HEK293 (cell line): ENCODE measurements around the gene PNKD.
A peak's percentile ranks its signal among the peaks of the same experiment; 100 is the strongest.

ENCODE experiments used
- CTCF ChIA-PET: fragments of 350-600 bp; formaldehyde crosslinking; extraction: SDS; loops from one replicate; lab custom pipeline; 2021; ENCODE audit warnings: antibody characterized with exemption; lab: Yijun Ruan, JAX
- POLR2A ChIA-PET: fragments of 300-600 bp; formaldehyde crosslinking; extraction: SDS; loops from one replicate; lab custom pipeline; 2020; ENCODE audit warnings: antibody characterized with exemption, inconsistent platforms; lab: Yijun Ruan, JAX
- H3K27ac ChIP-seq: fragments of 200-500 bp; sonication (Bioruptor generic); 2 replicates; pipeline ENCODE4 v1.5.1; 2014; ENCODE audit warnings: low read depth, low read length, control low read depth, inconsistent platforms; ENCODE audit errors: extremely low read depth
- H3K36me3 ChIP-seq, 2 experiments: fragments of 200-500 bp in 1 of 2; sonication (Bioruptor generic) in 1 of 2; 1 replicate in 1 of 2; 2 replicates in 1 of 2; pipeline ENCODE4 v1.5.1; 2014 to 2017; ENCODE audit warnings: inconsistent platforms in 2 of 2, low read length in 2 of 2; ENCODE audit not compliant: control insufficient read depth in 2 of 2, insufficient read depth in 1 of 2
- H3K4me1 ChIP-seq: fragments of 200-500 bp; sonication (Bioruptor generic); 2 replicates; pipeline ENCODE4 v1.5.1; 2014; ENCODE audit warnings: mild to moderate bottlenecking, low read length, inconsistent platforms; ENCODE audit not compliant: control insufficient read depth, insufficient read depth
- H3K4me3 ChIP-seq: 2 replicates; pipeline ENCODE4 v1.5.1; 2011; ENCODE audit warnings: low read depth, mild to moderate bottlenecking, control low read depth, low read length, moderate library complexity
- H3K9me3 ChIP-seq: fragments of 200-500 bp; sonication (Bioruptor generic); 2 replicates; pipeline ENCODE4 v1.5.1; 2014; ENCODE audit warnings: low read depth, low read length, inconsistent platforms; ENCODE audit not compliant: control insufficient read depth, insufficient read depth
- GLI4 ChIP-seq: fragments of 450-650 bp; formaldehyde crosslinking; IDR thresholded peaks from 2 replicates; pipeline ENCODE4 v1.5.1; 2016; ENCODE audit warnings: missing biosample characterization, missing genetic modification characterization
- GLIS1 ChIP-seq: fragments of 450-650 bp; formaldehyde crosslinking; IDR thresholded peaks from 2 replicates; pipeline ENCODE4 v1.5.1; 2016; ENCODE audit warnings: missing biosample characterization, missing genetic modification characterization
- GLIS2 ChIP-seq: fragments of 450-650 bp; formaldehyde crosslinking; IDR thresholded peaks from 2 replicates; pipeline ENCODE4 v1.5.1; 2016; ENCODE audit warnings: missing biosample characterization, missing genetic modification characterization
- KLF1 ChIP-seq: fragments of 450-650 bp; formaldehyde crosslinking; IDR thresholded peaks from 2 replicates; pipeline ENCODE4 v1.5.1; 2016; ENCODE audit warnings: missing biosample characterization, missing genetic modification characterization
- KLF7 ChIP-seq: fragments of 450-650 bp; formaldehyde crosslinking; IDR thresholded peaks from 2 replicates; pipeline ENCODE4 v1.5.1; 2016; ENCODE audit warnings: missing biosample characterization, missing genetic modification characterization, borderline replicate concordance
- RBAK ChIP-seq: fragments of 450-650 bp; formaldehyde crosslinking; IDR thresholded peaks from 2 replicates; pipeline ENCODE4 v1.5.1; 2016; ENCODE audit warnings: missing biosample characterization, missing genetic modification characterization
- ZFP41 ChIP-seq: fragments of 450-650 bp; formaldehyde crosslinking; IDR thresholded peaks from 2 replicates; pipeline ENCODE4 v1.5.1; 2016; ENCODE audit warnings: missing biosample characterization, missing genetic modification characterization, borderline replicate concordance
- ZNF140 ChIP-seq: fragments of 450-650 bp; formaldehyde crosslinking; IDR thresholded peaks from 2 replicates; pipeline ENCODE4 v1.5.1; 2016; ENCODE audit warnings: missing biosample characterization, missing genetic modification characterization
- ZNF23 ChIP-seq: fragments of 450-650 bp; formaldehyde crosslinking; IDR thresholded peaks from 2 replicates; pipeline ENCODE4 v1.5.1; 2016; ENCODE audit warnings: missing biosample characterization, missing genetic modification characterization, borderline replicate concordance
- ZNF324 ChIP-seq: fragments of 450-650 bp; formaldehyde crosslinking; IDR thresholded peaks from 2 replicates; pipeline ENCODE4 v1.5.1; 2016; ENCODE audit warnings: missing biosample characterization, missing genetic modification characterization
- ZNF423 ChIP-seq: fragments of 450-650 bp; formaldehyde crosslinking; IDR thresholded peaks from 2 replicates; pipeline ENCODE4 v1.5.1; 2016; ENCODE audit warnings: missing biosample characterization, missing genetic modification characterization
- ZNF529 ChIP-seq: fragments of 450-650 bp; formaldehyde crosslinking; IDR thresholded peaks from 2 replicates; pipeline ENCODE4 v1.5.1; 2017; ENCODE audit warnings: missing genetic modification characterization, missing biosample characterization; ENCODE audit not compliant: insufficient replicate concordance
- ZNF600 ChIP-seq: fragments of 450-650 bp; formaldehyde crosslinking; IDR thresholded peaks from 2 replicates; pipeline ENCODE4 v1.5.1; 2016; ENCODE audit warnings: missing biosample characterization, missing genetic modification characterization
- ZNF623 ChIP-seq: fragments of 450-650 bp; formaldehyde crosslinking; IDR thresholded peaks from 2 replicates; pipeline ENCODE4 v1.5.1; 2016; ENCODE audit warnings: missing biosample characterization, missing genetic modification characterization
- ZNF626 ChIP-seq: fragments of 450-650 bp; sonication (Bioruptor Pico); formaldehyde crosslinking; IDR thresholded peaks from 2 replicates; pipeline ENCODE4 v1.5.1; 2018; ENCODE audit warnings: missing biosample characterization, missing genetic modification characterization, inconsistent platforms
- ZNF629 ChIP-seq: fragments of 450-650 bp; formaldehyde crosslinking; IDR thresholded peaks from 2 replicates; pipeline ENCODE4 v1.5.1; 2017; ENCODE audit warnings: missing biosample characterization, missing genetic modification characterization
- ZNF664 ChIP-seq: fragments of 450-650 bp; formaldehyde crosslinking; IDR thresholded peaks from 2 replicates; pipeline ENCODE4 v1.5.1; 2016; ENCODE audit warnings: missing biosample characterization, missing genetic modification characterization
- ZNF701 ChIP-seq: fragments of 450-650 bp; formaldehyde crosslinking; IDR thresholded peaks from 2 replicates; pipeline ENCODE4 v1.5.1; 2016; ENCODE audit warnings: missing biosample characterization, missing genetic modification characterization
- ZXDB ChIP-seq: fragments of 450-650 bp; formaldehyde crosslinking; IDR thresholded peaks from 2 replicates; pipeline ENCODE4 v1.5.1; 2016; ENCODE audit warnings: missing biosample characterization, missing genetic modification characterization
- TF ChIP-seq, protein P1 (sequence below): fragments of 450-650 bp; formaldehyde crosslinking; IDR thresholded peaks from 2 replicates; pipeline ENCODE4 v1.5.1; 2016; ENCODE audit warnings: missing biosample characterization, missing genetic modification characterization
- TF ChIP-seq, protein P2 (sequence below): IDR thresholded peaks from 2 replicates; pipeline ENCODE4 v1.6.1; 2011; ENCODE audit warnings: mild to moderate bottlenecking, low read depth, low read length, borderline replicate concordance
- TF ChIP-seq, protein P3 (sequence below): fragments of 450-650 bp; formaldehyde crosslinking; IDR thresholded peaks from 2 replicates; pipeline ENCODE4 v1.5.1; 2016; ENCODE audit warnings: missing biosample characterization, missing genetic modification characterization, low read depth
- TF ChIP-seq, protein P4 (sequence below): fragments of 450-650 bp; formaldehyde crosslinking; IDR thresholded peaks from 2 replicates; pipeline ENCODE4 v1.5.1; 2016; ENCODE audit warnings: missing biosample characterization, missing genetic modification characterization
- TF ChIP-seq, protein P5 (sequence below): sonication (generic); formaldehyde crosslinking; IDR thresholded peaks from 2 replicates; pipeline ENCODE4 v1.8.1; 2022; ENCODE audit warnings: mild to moderate bottlenecking, moderate library complexity, missing genetic modification reagents

PNKD gene

DNA sequence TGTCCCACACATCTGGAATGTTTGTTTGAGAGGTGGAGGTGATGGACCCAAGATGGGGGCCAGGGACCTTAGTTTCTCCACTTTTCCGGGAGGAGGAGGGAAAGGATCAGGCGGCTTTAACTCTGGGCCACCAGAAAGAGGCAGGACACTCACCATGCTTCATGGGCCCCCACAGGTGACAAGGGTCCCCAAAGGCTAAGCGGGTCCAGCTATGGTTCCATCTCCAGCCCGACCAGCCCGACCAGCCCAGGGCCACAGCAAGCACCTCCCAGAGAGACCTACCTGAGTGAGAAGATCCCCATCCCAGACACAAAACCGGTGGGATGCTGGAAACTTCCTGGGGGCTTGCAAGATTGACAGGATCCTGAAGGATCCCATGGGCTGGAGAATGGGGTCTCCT is 112.5 kb downstream of the PNKD start:
- Histone ChIP-seq H3K4me1 (0 out of 2 replicates have a peak, but pooled peaks cover 2% of the 10 kb centered on the region), H3K9me3 (no peaks in the 10 kb centered on the region), H3K27ac (no peak overlapping the region), H3K36me3 (no peaks in the 10 kb centered on the region; a peak in 1 of 3 replicates), H3K4me3 (no peak overlapping the region)
- ChIA-PET CTCF (no interaction called here), POLR2A (no interaction called here)
- TF ChIP-seq, protein P1, sequence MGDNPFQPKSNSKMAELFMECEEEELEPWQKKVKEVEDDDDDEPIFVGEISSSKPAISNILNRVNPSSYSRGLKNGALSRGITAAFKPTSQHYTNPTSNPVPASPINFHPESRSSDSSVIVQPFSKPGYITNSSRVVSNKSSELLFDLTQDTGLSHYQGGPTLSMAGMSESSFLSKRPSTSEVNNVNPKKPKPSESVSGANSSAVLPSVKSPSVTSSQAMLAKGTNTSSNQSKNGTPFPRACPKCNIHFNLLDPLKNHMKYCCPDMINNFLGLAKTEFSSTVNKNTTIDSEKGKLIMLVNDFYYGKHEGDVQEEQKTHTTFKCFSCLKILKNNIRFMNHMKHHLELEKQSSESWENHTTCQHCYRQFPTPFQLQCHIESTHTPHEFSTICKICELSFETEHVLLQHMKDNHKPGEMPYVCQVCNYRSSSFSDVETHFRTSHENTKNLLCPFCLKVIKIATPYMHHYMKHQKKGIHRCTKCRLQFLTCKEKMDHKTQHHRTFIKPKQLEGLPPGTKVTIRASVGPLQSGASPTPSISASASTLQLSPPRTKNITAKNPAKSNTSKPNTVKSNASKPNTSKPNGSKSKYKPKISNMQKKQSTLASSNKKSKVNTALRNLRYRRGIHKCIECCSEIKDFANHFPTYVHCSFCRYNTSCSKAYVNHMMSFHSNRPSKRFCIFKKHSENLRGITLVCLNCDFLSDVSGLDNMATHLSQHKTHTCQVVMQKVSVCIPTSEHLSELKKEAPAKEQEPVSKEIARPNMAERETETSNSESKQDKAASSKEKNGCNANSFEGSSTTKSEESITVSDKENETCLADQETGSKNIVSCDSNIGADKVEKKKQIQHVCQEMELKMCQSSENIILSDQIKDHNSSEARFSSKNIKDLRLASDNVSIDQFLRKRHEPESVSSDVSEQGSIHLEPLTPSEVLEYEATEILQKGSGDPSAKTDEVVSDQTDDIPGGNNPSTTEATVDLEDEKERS (tag by site-specific recombination), result no peak
- no peak for TF ChIP-seq KLF7 (tag by site-specific recombination)
- TF ChIP-seq, protein P2, sequence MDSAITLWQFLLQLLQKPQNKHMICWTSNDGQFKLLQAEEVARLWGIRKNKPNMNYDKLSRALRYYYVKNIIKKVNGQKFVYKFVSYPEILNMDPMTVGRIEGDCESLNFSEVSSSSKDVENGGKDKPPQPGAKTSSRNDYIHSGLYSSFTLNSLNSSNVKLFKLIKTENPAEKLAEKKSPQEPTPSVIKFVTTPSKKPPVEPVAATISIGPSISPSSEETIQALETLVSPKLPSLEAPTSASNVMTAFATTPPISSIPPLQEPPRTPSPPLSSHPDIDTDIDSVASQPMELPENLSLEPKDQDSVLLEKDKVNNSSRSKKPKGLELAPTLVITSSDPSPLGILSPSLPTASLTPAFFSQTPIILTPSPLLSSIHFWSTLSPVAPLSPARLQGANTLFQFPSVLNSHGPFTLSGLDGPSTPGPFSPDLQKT, result no peak
- TF ChIP-seq, protein P3, sequence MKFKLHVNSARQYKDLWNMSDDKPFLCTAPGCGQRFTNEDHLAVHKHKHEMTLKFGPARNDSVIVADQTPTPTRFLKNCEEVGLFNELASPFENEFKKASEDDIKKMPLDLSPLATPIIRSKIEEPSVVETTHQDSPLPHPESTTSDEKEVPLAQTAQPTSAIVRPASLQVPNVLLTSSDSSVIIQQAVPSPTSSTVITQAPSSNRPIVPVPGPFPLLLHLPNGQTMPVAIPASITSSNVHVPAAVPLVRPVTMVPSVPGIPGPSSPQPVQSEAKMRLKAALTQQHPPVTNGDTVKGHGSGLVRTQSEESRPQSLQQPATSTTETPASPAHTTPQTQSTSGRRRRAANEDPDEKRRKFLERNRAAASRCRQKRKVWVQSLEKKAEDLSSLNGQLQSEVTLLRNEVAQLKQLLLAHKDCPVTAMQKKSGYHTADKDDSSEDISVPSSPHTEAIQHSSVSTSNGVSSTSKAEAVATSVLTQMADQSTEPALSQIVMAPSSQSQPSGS (tag by site-specific recombination), result no peak
- no peak for TF ChIP-seq ZNF423 (tag by site-specific recombination)
- no peak for TF ChIP-seq ZNF23 (tag by site-specific recombination)
- TF ChIP-seq ZNF529 (tag by site-specific recombination), result no peak
- TF ChIP-seq, protein P4, sequence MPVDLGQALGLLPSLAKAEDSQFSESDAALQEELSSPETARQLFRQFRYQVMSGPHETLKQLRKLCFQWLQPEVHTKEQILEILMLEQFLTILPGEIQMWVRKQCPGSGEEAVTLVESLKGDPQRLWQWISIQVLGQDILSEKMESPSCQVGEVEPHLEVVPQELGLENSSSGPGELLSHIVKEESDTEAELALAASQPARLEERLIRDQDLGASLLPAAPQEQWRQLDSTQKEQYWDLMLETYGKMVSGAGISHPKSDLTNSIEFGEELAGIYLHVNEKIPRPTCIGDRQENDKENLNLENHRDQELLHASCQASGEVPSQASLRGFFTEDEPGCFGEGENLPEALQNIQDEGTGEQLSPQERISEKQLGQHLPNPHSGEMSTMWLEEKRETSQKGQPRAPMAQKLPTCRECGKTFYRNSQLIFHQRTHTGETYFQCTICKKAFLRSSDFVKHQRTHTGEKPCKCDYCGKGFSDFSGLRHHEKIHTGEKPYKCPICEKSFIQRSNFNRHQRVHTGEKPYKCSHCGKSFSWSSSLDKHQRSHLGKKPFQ (tag by site-specific recombination), result no peak
- TF ChIP-seq ZNF664, result no peak
- no peak for TF ChIP-seq ZNF626 (tag by site-specific recombination)
- no peak for TF ChIP-seq RBAK (tag by site-specific recombination)
- TF ChIP-seq ZNF701, result no peak
- no peak for TF ChIP-seq ZXDB (tag by site-specific recombination)
- no peak for TF ChIP-seq ZNF140
- no peak for TF ChIP-seq GLI4 (tag by site-specific recombination)
- TF ChIP-seq ZNF324 (tag by site-specific recombination), result no peak

DNA sequence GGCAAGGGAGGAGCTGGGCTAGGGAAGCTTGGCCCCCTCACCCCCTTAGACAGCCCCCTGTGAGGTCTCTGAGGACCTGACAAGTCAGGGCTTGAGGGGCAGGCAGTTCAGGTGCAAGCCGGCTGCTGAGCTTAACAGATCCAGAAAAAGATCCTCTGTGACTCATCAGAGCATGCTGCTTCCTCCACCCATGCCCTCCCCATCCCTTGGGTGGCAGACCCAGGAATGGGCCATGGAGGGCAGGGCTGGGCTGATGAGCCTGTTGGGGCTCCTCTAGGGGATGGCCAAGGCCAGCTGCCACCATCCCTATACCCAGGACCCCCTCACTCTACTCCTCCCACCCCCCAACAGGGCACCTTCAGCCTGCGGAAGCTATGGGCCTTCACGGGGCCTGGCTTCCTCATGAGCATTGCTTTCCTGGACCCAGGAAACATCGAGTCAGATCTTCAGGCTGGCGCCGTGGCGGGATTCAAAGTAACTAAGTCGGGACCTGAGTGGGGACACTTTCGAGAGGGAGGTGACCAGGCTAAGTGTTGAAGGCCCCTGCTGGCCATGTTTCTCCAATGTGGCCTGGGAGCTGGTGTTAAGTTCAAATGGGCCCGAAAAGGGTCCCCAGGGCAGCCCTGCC is 113.7 kb downstream of the PNKD start:
- POLR2A ChIA-PET, result no interaction called here

More for the DNA sequence above, 113.7 kb downstream of the PNKD start:
- CTCF ChIA-PET, result interaction anchor here (0.9 kb wide), 1 partner anchor 73 kb away, joined by 3 read pairs; no protein-coding TSS in a partner anchor
- no peaks in the 10 kb centered on the region for H3K9me3 ChIP-seq
- H3K27ac ChIP-seq, result no peak overlapping the region
- H3K36me3 ChIP-seq, result no peaks in the 10 kb centered on the region; a peak in 1 of 3 replicates
- no peak for TF ChIP-seq KLF1 (tag by site-specific recombination)
- TF ChIP-seq, protein P5, sequence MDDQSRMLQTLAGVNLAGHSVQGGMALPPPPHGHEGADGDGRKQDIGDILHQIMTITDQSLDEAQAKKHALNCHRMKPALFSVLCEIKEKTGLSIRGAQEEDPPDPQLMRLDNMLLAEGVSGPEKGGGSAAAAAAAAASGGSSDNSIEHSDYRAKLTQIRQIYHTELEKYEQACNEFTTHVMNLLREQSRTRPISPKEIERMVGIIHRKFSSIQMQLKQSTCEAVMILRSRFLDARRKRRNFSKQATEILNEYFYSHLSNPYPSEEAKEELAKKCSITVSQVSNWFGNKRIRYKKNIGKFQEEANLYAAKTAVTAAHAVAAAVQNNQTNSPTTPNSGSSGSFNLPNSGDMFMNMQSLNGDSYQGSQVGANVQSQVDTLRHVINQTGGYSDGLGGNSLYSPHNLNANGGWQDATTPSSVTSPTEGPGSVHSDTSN (CRISPR knock-in tag), result no peak
- no peak for TF ChIP-seq KLF7 (tag by site-specific recombination)
- TF ChIP-seq ZNF623 (tag by site-specific recombination), result no peak
- TF ChIP-seq GLIS1 (tag by site-specific recombination), result peak; percentile 39; the same call in 1 of the 2 replicates
- TF ChIP-seq ZFP41 (tag by site-specific recombination), result no peak
- 0 out of 2 replicates have a peak, but pooled peaks have one; percentile 19 for TF ChIP-seq GLIS2 (tag by site-specific recombination)
- no peak for TF ChIP-seq ZNF629 (tag by site-specific recombination)
- peak; percentile 40; the same call in 1 of the 2 replicates for TF ChIP-seq ZNF600 (tag by site-specific recombination)
- H3K4me3 ChIP-seq, result no peak overlapping the region
- 0 out of 2 replicates have a peak, but pooled peaks cover 2% of the 10 kb centered on the region for H3K4me1 ChIP-seq
